Panc1 (cell line): ENCODE measurements around the gene ITSN2. TPM values are rescaled to one million over a fixed set of nuclear protein-coding genes. Genes with fewer than 3 reads are reported as not detected.
"Not testable (repeated sequence)": the region's sequence is repeated elsewhere in the genome, so short reads cannot be mapped to it uniquely, and the experiment has no call there.

Experiments used
- ATAC-seq: fragments of 200-7000 bp; cut with Tn5 transposase; 2 replicates; pipeline ENCODE4 v1.9.1; 2020; ENCODE audit warnings: mild to moderate bottlenecking, moderate library complexity
- BruUV-seq: library from RNA; stranded (reverse); fragments of 400-500 nt; replicated peaks from 2 replicates; lab custom pipeline; 2021; lab: Mats Ljungman, UMichigan
- CTCF ChIA-PET: fragments of 300-600 bp; sonication (Branson Sonifier 250); formaldehyde crosslinking; loops from one replicate; lab custom pipeline; 2022; ENCODE audit warnings: antibody characterized with exemption; lab: Charles Lee
- POLR2A ChIA-PET: fragments of 300-600 bp; sonication (Branson Sonifier 250); formaldehyde crosslinking; loops from one replicate; lab custom pipeline; 2022; ENCODE audit warnings: antibody characterized with exemption; lab: Charles Lee
- DNase-seq: peaks from one replicate; pipeline ENCODE4 v3.0.0-alpha.2; 2010; ENCODE audit warnings: low read depth, low spot score
- H3K27ac ChIP-seq: 2 replicates; pipeline ENCODE4 v1.5.1; 2011; ENCODE audit warnings: mild to moderate bottlenecking, low read length, inconsistent platforms
- H3K27me3 ChIP-seq: fragments of 200-500 bp; sonication (Bioruptor generic); 2 replicates; pipeline ENCODE4 v1.6.0; 2014; ENCODE audit warnings: low read length, inconsistent platforms; ENCODE audit not compliant: control insufficient read depth, insufficient read depth
- H3K36me3 ChIP-seq: fragments of 200-500 bp; sonication (Bioruptor generic); 2 replicates; pipeline ENCODE4 v1.5.1; 2014; ENCODE audit warnings: inconsistent platforms, mild to moderate bottlenecking, low read length, moderate library complexity; ENCODE audit not compliant: control insufficient read depth, insufficient read depth
- H3K4me1 ChIP-seq: 2 replicates; pipeline ENCODE4 v1.5.1; 2011; ENCODE audit warnings: inconsistent platforms, mild to moderate bottlenecking, low read length, moderate library complexity; ENCODE audit not compliant: control insufficient read depth, insufficient read depth
- H3K4me3 ChIP-seq, 2 experiments: 2 replicates each; pipeline ENCODE4 v1.5.1; 2011 to 2012; ENCODE audit warnings: low read depth in 2 of 2, low read length in 2 of 2, mild to moderate bottlenecking in 2 of 2, inconsistent platforms in 1 of 2, moderate library complexity in 1 of 2
- H3K9me3 ChIP-seq: fragments of 200-500 bp; sonication (Bioruptor generic); 2 replicates; pipeline ENCODE4 v1.5.1; 2014; ENCODE audit warnings: low read depth, mild to moderate bottlenecking, inconsistent platforms, low read length, moderate library complexity; ENCODE audit not compliant: control insufficient read depth, insufficient read depth
- POLR2AphosphoS5 ChIP-seq: IDR thresholded peaks from 2 replicates; pipeline ENCODE4 v1.6.1; 2012; ENCODE audit warnings: mild to moderate bottlenecking, low read depth, low read length, moderate library complexity
- SIN3A ChIP-seq: IDR thresholded peaks from 2 replicates; pipeline ENCODE4 v1.6.1; 2012; ENCODE audit warnings: low read depth, mild to moderate bottlenecking, low read length, moderate library complexity, borderline replicate concordance; ENCODE audit not compliant: insufficient read depth
- TCF7L2 ChIP-seq: IDR thresholded peaks from 2 replicates; pipeline ENCODE4 v1.6.1; 2011; ENCODE audit warnings: mild to moderate bottlenecking, low read depth, low read length, inconsistent platforms
- in situ Hi-C: cut with HindIII; loops from 2 replicates; pipeline ENCODE4 v1.10.0; 2016; ENCODE audit warnings: low sequenced_read_pairs, low pct_unique_long_range_greater_than_20kb
- intact Hi-C: fragments of 100-400 bp; cut with micrococcal nuclease; formaldehyde crosslinking; loops from one replicate; pipeline ENCODE4 v1.10.0; 2022; ENCODE audit not compliant: unreplicated experiment
- total RNA-seq: library from RNA; stranded (reverse); gene quantifications from one replicate; pipeline ENCODE4 v1.2.1, GENCODE V29; 2021; ENCODE audit not compliant: unreplicated experiment
- TF ChIP-seq, protein P1 (sequence below): fragments of 450-650 bp; IDR thresholded peaks from 2 replicates; pipeline ENCODE4 v1.5.1; 2017; ENCODE audit warnings: mild to moderate bottlenecking
- TF ChIP-seq, protein P2 (sequence below), 2 experiments: IDR thresholded peaks; 2 replicates each; pipeline ENCODE4 v1.6.1; 2011 to 2012; ENCODE audit warnings: low read depth in 2 of 2, control low read depth in 1 of 2, low read length in 1 of 2, mild to moderate bottlenecking in 1 of 2, moderate library complexity in 1 of 2; ENCODE audit not compliant: insufficient read depth in 1 of 2

The ITSN2 gene
- total RNA-seq, 1 experiment from 2014 or later = 57.7 TPM

DNA sequence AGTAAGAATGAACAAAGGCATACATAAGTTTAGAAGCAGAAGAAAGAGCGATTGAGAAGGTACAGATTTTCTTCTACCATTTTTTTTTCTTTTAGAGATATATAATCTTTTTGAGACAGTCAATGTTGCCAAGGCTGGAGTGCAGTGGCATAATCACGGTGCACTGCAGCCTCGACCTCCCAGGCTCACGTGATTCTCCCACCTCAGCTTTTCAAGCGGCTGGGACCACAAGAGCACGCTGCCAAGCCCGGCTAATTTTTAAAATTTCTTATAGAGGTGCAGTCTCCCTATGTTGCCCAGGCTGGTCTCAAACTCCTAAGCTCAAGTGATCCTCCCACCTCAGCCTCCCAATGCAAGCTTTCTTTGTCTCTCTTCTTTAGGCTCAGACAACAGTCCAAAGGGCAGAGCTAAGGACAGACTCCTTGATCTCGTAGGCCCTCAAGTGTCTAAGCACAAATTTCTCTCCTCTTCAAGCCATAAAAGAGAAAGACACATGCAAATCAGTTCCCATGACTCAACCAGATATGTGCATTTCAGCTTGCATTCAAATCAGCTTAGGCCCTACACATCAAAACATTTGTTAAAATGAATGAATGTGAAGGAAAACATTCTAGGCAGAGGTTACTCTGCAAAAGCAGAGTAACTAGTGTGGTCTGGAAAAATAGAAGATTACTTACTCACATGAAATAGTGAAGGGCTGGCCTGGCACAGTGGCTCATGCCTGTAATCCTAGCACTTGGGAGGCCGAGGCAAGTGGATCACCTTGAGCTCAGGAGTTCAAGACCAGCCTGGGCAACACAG, 18.0 kb downstream of the ITSN2 start:
- in situ Hi-C loops = no loop called here
- POLR2A ChIA-PET = no interaction called here

DNA sequence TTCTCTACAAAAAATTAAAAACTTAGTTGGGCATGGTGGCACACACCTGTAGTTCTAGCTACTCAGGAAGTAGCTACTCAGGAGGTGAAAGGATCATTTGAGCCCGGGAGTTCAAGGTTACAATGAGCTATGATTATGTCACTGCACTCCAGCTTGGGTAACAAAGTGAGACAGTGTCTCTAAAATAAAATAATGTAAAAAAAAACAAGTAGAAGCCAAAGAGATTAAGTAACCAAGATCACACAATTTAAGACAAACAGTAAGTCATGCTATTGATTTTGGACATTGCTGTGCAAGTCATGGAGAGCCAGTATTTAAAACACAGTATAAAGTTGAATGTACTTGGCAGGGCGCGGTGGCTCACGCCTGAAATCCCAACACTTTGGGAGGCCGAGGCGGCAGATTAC, 20.5 kb downstream of the ITSN2 start:
- Histone ChIP-seq H3K27me3 (no peaks in the 10 kb centered on the region), H3K4me3 (no peak overlapping the region), H3K4me1 (no peaks in the 10 kb centered on the region), H3K9me3 (no peaks in the 10 kb centered on the region), H3K36me3 (no peaks in the 10 kb centered on the region), H3K27ac (no peak overlapping the region)
- intact Hi-C loops = no loop called here
- ChIA-PET POLR2A (no interaction called here), CTCF (no interaction called here)
- ATAC-seq (no peak), DNase-seq (no peak)
- BruUV-seq = no TSS peak
- in situ Hi-C loops = no loop called here
- no peak for TF ChIP-seq POLR2AphosphoS5
- TF ChIP-seq TCF7L2 = no peak
- TF ChIP-seq SIN3A = no peak
- TF ChIP-seq, protein P1, sequence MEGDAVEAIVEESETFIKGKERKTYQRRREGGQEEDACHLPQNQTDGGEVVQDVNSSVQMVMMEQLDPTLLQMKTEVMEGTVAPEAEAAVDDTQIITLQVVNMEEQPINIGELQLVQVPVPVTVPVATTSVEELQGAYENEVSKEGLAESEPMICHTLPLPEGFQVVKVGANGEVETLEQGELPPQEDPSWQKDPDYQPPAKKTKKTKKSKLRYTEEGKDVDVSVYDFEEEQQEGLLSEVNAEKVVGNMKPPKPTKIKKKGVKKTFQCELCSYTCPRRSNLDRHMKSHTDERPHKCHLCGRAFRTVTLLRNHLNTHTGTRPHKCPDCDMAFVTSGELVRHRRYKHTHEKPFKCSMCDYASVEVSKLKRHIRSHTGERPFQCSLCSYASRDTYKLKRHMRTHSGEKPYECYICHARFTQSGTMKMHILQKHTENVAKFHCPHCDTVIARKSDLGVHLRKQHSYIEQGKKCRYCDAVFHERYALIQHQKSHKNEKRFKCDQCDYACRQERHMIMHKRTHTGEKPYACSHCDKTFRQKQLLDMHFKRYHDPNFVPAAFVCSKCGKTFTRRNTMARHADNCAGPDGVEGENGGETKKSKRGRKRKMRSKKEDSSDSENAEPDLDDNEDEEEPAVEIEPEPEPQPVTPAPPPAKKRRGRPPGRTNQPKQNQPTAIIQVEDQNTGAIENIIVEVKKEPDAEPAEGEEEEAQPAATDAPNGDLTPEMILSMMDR = no peak
- TF ChIP-seq, protein P2, sequence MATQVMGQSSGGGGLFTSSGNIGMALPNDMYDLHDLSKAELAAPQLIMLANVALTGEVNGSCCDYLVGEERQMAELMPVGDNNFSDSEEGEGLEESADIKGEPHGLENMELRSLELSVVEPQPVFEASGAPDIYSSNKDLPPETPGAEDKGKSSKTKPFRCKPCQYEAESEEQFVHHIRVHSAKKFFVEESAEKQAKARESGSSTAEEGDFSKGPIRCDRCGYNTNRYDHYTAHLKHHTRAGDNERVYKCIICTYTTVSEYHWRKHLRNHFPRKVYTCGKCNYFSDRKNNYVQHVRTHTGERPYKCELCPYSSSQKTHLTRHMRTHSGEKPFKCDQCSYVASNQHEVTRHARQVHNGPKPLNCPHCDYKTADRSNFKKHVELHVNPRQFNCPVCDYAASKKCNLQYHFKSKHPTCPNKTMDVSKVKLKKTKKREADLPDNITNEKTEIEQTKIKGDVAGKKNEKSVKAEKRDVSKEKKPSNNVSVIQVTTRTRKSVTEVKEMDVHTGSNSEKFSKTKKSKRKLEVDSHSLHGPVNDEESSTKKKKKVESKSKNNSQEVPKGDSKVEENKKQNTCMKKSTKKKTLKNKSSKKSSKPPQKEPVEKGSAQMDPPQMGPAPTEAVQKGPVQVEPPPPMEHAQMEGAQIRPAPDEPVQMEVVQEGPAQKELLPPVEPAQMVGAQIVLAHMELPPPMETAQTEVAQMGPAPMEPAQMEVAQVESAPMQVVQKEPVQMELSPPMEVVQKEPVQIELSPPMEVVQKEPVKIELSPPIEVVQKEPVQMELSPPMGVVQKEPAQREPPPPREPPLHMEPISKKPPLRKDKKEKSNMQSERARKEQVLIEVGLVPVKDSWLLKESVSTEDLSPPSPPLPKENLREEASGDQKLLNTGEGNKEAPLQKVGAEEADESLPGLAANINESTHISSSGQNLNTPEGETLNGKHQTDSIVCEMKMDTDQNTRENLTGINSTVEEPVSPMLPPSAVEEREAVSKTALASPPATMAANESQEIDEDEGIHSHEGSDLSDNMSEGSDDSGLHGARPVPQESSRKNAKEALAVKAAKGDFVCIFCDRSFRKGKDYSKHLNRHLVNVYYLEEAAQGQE (IDR thresholded peaks at IDR 0.05; ENCODE audit: insufficient read depth in 1 of 2, low read depth in 2 of 2, low read length in 1 of 2) = no peak

More for the DNA sequence above, 18.0 kb downstream of the ITSN2 start:
- no TSS peak for BruUV-seq
- peak; percentile 38; the same call in 1 of the 2 replicates for ATAC-seq
- Histone ChIP-seq H3K9me3 (no peaks in the 10 kb centered on the region), H3K27ac (no peak overlapping the region), H3K36me3 (no peaks in the 10 kb centered on the region), H3K4me3 (no peak overlapping the region), H3K4me1 (no peaks in the 10 kb centered on the region), H3K27me3 (no peaks in the 10 kb centered on the region)
- CTCF ChIA-PET = no interaction called here
- no peak for DNase-seq
- intact Hi-C loops = no loop called here
- TF ChIP-seq TCF7L2 (no peak), POLR2AphosphoS5 (no peak), SIN3A (no peak)
- TF ChIP-seq, protein P2 (IDR thresholded peaks at IDR 0.05; ENCODE audit: insufficient read depth in 1 of 2, low read depth in 2 of 2, low read length in 1 of 2) = no peak
- TF ChIP-seq, protein P1 = no peak

DNA sequence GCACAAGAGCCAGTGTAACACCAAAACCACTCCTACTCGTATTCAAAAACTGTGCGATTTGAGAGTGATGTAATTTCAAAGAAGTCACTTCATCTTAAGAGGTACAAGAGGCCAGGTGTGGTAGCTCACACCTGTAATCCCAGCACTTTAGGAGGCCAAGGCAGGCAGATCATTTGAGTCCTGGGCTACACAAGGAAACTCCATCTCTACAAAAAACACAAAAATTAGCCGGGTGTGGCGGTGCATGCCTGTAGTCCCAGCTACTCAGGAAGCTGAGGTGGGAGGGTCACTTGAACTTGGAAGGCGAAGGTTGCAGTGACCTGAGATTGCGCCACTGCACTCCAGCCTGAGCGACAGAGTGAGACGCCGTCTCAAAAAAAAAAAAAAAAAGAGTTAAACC, 21.2 kb downstream of the ITSN2 start:
- in situ Hi-C loops = not testable (repeated sequence)

More for the DNA sequence above, 21.2 kb downstream of the ITSN2 start:
- intact Hi-C loops, H3K27me3 ChIP-seq, H3K9me3 ChIP-seq, ATAC-seq, BruUV-seq, DNase-seq, H3K36me3 ChIP-seq, CTCF ChIA-PET, H3K4me1 ChIP-seq, H3K27ac ChIP-seq, H3K4me3 ChIP-seq, POLR2A ChIA-PET: not testable (repeated sequence)
